Measurements from ENCODE around the gene KLHL41.

The KLHL41 gene

DNA sequence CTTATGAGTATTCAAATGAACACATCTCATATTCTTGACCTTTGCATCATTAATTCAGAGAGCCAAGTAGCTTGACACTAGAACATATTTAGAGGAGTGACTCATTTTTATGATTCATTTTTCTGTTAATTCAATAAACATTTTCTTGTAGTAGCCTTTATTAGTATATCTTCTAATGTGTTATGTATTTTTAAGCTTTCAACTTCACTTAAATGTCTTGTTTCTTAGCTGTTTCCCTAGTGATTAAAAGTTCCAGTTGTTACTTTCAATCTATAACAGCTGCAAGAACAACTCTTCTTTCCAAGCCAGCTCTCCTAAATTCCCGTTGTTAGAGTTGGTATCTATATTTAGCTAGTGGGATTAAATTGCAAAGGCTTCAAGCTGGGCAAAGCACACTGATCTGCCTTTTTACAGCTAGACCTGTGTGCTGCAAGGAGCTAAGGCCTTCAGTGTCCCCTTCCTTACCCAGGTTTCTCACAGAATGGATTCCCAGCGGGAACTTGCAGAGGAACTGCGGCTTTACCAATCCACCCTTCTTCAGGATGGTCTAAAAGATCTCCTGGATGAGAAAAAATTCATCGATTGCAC, at the start of gene KLHL41:
Gene KLHL41 (plus strand): TSS at position 405 of the 588 bp plus-strand sequence. CDS start 77 bp downstream, at position 482.
- DNase-seq, result peak; percentile 23

DNA sequence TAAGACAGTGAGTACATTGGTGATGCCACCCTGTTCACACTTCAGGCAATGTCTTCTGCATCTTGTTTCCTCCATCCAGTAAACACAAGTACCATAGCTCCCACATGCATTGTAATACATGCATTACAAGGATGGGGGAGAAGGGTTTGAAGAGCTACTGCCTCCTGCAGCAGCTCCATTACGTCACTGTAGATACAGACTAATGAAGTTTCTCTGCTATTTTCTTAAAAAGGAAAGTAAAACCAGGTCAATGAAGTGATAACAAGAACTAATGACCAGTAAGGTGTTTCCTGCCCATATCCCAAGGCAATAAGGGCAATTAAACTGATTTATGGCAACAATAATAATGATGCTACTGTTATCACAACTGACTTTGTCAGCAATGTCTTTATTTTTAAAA, 48.4 kb upstream of the KLHL41 start:
- DNase-seq, result no peak

DNA sequence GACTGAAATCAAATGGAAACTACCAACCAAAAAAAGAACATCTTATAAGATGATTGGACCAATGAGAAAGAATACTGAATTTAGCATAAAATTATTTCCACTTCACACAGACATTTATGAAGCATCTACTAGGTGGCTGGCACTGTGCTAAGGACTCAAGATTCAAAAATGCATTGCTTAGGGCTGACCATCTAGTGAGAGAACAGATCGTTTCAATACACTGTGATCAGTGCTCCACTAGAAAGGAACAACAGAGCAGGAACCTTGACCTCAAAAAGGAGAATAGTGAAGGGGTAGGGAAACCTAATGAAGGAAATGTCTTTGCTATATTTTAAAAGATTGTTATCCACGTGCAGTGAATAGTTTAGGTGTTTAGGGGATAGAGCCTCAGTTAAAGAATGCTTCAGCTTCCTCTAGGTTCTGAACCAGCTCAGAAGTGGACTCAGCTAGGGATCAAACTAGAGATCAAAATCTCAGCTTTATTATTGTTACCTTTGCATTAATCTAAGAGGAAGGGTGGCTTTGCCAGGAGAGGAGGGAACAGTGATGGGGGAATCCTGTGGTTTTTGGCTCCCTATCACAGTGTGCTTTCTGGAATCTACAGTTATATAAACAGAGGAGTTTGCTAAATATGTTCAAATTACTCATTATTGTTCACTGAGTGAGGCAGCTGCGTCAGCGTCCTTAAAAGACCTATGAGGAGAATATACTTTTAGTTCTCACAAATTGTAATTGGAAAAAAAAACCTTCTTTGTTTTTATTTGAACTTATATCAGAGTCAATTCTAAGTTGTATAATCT, 46.4 kb upstream of the KLHL41 start:
- DNase-seq, result no peak

DNA sequence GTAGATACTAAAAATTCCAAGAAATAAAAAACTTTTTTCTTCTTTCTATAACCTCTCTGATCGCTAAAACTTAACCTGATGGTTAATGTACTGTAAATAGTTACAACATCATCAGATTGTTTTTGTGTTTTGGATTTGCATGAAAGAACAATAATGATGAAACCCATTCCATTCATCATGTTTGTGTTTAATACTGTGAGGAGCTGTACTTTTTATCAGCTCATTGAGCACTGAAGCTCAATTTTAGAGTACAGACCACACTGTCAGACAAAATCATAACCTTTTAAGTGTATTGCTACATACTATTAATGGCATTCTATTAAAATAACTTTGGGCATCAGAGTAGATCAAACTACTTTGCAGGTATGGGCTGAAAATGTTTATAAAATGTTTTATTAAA, 45.0 kb upstream of the KLHL41 start:
- no peak for DNase-seq

DNA sequence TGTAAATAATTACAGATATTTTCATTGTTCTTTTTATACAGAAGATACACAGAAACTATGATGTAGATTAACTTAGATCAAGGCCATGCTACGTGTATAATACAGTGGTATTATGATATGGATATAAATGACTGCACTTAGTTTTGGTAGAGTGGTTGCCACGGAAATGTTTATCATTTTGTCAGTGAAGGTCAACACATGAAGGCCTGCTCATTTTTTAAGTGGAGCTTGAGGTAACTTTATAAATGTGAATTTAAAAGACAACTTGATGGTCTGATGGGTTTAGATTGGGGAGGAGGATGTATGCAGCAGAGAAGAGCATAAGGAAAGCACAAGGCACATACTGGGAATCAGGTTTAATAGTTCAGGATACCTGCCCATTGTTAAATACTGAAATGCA, 44.6 kb upstream of the KLHL41 start:
- DNase-seq, result no peak

DNA sequence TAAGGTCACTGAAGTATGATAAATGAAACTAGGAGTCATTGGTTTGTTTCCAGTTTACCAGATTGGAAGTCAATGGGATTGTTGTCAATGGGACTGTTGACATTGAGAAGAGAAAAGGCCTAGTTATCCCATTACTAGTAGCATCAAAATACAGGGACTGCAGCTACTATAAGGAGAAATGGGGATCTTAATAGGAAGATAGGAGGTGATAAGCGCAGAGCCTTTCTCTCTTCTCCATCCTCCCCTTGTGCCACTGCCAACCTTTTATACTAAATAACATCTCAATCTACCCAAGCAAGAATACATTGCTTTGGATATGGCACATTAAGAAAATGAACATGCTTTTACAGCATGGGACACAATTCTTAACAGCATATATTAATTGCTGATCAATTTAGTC, 40.7 kb upstream of the KLHL41 start:
- DNase-seq, result no peak

DNA sequence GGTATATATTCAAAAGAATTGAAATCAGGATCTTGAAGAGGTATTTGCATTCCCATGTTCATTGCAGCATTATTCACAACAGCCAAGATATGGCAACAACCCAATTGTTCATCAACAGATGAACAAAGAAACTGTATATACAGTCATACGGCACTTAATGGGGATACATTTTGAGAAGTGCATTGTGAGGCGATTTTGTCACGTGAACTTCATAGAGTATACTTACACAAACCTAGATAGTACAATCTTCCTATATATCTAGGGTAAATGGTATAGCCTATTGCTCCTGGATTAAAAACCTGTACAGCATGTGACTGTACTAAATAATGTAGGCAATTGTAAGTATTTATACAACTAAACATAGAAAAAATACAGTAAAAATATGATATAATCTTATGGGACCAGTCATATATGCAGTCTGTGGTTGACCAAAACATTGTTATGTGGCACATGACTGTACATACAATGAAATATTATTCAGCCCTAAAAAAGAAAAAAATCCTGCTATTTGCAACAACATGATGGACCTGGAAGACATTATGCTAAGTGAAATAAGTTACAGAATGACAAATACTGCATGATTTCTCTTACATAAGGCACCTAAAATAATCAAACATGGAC, 39.4 kb upstream of the KLHL41 start:
- DNase-seq, result no peak

DNA sequence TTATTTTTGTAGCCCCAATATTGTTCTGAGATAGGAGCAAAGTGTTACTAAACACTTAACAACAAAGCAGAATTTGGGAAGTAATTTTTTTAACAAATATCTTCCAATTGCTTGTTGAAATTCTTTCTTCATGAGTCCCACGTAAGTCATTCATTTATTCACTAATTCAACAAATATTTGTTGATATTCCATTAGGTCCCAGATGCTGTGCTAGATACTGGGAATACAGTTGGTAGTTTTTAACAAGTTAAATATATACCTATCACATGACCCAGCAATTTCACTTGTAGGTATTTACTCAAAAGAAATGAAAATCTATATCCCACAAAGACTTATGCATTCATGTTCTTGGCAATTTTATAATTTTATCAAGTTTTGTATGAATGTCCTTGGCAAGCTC, 37.3 kb upstream of the KLHL41 start:
- no peak for DNase-seq

DNA sequence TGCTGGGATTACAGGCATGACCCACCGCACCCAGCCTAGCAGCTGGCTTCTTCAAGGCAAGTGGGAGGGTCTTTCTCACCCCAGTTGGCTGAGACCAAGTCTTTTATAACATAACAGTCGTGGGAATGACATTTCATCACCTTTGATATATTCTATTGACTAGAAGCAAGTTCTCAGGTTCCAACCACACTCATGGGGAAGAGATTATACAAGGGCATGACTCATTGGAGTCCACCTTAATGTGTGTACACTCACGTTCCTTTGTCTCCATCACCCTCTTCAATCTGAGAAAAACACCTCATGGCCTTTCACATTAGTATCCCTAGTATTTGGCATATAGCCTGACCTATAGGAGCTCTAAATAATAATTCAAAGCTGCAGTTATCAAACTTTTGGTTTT, 33.0 kb upstream of the KLHL41 start:
- DNase-seq, result peak; percentile 32

DNA sequence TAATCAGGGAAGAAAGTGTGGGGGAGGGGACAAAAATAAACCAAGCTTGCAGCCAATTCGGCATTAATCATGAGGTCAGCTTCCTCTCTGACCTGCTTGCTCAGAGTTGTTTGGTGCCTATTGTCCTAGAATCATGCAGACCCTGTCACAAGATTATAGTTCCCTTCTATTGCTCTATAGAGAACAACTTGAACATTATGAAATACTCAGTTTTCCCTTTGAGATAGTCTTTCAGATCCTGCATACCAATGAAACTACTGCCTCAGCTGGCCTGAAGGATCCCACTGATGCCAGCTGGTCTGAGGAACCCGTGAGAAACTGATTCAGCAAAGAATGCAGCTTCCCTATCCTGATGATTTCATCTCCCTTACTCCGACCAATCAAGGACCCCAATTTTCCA, 31.2 kb upstream of the KLHL41 start:
- DNase-seq, result no peak

DNA sequence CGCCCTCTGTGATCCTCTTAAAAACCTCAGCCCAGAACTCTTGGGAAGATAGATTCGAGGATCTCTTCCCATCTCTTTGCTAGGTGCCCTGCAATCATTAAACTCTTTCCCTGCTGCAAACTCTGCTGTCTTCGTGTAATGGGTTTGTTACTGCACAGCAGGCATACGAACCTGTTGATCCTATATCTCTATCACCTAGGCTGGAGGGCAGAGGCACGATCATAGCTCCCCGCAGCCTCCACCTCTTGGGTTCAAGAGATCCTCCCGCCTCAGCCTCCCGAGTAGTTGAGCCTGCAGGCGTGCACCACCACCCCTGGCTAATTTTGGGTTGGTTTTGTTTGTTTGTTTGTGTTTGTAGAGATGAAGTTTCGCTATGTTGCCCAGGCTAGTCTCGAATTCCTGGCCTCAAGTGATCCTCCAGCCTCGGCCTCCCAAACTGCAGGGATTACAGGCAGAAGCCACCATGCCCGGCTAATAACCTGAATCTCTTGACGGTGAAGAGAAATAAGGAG, 30.7 kb upstream of the KLHL41 start:
- DNase-seq, result no peak

DNA sequence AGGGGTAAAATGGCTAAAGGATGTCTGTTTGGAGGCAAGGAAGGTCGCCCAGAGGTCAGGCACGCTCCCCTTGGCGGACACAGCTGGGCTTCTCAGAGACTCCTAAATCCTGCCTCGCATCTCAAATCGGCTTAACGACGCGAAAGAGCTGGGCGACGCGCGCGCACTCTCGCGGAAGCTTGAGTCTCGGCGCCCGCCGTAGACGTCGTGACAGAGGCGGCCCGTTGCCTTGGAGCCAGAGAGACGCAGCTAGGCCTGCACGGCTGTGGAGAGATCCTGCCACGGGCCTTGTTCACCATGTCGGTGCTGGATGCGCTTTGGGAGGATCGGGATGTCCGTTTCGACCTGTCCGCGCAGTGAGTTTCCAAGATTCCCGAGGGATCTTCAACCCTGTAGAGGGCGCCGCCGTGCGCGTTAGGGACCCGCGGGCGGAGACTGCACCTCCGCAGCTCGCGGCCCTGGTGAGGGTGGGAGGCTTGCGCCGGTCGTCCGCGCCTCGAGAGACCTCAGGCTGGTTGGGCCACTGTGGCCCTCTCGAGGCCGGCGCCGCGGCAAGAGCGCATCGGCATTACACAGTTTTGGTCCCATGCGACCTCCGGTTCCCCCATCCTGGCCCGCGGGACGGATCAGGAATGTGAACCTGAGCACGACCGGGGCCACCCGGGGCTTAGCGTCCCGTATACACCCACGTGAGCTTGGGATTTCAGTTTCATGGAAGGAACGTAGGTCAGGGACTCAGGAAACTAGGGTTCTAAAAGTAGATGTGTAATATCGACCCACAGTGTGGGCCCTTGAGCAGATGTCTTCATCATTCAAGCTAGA, 30.0 kb upstream of the KLHL41 start, which contains the start of gene BBS5:
Gene BBS5 (plus strand): TSS at position 238 of the 822 bp plus-strand sequence. CDS start 60 bp downstream, at position 298.
- peak; percentile 23 for DNase-seq

DNA sequence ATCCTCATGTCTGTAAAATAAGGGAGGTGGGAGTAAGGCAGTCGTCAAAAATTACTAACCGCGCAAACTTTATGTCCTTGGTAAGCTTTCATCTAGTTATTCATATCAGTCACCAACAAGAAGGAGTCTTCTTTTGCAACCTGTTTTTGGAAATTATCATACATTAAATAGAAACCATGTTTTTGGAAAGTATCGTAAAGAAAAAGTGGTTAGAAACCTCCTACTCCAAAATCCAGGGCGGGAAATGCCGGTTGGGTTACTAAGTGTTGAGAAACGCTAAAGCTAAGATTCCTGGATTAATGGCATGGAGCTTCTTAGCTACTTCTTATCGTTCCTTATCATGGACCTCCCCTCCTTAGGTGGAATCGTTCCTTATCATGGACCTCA, 29.4 kb upstream of the KLHL41 start:
- DNase-seq, result no peak

DNA sequence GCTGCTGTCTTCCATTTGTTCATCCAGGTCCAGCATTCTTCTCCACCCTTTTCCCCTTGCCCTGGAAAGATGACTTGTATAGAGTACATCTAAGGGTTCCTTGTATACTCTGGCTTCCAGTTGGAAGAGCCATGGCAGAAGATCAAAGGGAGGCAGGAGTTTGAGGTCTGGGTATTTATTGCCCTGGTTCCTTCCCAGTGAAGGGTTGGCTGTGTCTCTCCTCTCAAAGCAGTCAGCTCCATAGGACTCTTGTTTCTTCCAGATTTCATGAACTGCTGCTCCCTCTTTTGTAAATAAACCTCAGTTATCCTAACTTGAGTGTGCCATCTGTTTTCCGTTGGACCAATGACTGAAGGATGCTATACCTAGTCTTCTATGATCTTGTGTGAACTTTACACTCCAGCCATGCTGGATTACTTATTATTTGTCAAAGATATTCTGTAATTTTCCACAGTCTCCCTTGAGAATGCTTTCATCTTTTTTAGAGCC, 23.8 kb upstream of the KLHL41 start:
- DNase-seq, result no peak

DNA sequence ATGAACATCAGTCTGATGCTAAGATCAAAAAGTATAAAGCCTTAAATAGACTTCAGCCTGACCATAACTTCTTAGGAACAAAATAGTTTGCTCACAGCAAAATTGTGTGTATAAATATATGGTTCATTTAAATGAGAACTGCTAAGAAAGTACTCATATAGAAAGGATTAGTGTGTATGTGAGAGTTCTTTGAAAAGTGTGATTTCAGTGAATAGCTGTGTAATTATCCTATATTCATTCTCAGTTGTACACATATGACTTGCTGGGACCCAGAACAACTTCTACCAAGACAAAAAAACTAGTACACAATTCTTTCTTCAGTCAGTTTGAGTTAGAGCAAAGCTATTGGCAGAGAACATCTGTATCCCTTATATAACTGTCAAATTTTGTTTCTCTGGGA, 23.0 kb upstream of the KLHL41 start:
- no peak for DNase-seq

DNA sequence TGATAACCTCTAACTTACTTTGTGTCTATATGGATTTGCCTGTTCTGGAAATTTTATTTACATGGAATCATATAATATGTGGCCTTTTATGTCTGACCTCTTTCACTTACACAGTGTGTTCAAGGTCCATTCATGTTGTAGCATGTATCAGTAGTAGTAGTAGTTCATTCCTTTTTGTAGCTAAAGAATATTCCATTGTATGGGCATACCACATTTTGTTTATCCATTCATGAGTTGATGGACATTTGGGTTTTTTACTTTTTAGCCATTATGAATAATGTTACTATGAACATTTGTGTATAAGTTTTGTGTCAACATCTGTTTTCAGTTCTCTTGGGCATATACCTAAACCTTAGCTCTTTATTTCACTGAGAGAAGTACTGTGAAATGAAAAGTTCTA, 18.7 kb upstream of the KLHL41 start:
- no peak for DNase-seq

DNA sequence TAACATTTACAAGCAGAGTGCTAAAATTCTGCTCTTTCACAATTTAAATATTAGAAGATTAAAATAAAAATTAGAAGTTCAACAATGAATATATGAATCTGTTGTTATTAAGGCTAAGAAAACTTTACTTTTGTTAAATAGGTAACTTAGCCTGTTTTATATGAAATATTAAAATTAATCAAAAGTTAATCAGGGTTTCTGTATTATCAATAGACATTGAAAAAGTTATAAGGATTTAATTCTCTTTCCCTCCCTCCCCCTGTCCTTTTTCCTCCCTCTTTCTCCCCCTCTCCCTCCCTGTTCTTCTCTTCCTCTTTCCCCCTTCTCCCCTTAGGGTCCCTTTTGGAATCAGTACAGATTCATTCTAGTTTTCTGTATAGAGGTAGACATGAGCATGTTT, 18.1 kb upstream of the KLHL41 start:
- no peak for DNase-seq

DNA sequence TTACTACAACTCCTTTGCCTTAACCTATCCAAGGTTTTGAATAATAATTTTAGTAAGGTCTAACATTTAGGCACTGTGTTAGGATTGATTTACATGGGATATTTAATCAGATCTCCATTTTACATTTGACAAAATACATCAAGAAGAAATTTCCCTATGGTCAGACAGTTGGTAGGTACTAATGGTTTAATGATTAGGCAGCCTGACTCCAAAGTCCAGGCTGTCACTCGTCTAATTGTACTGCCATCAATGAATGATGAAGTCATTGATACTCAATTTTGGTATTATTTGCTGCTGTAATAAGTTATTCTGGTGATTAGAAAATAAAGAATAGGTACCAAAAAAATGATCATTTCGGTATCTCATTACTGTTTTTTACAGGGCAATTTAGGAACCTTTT, 16.1 kb upstream of the KLHL41 start:
- DNase-seq, result no peak

DNA sequence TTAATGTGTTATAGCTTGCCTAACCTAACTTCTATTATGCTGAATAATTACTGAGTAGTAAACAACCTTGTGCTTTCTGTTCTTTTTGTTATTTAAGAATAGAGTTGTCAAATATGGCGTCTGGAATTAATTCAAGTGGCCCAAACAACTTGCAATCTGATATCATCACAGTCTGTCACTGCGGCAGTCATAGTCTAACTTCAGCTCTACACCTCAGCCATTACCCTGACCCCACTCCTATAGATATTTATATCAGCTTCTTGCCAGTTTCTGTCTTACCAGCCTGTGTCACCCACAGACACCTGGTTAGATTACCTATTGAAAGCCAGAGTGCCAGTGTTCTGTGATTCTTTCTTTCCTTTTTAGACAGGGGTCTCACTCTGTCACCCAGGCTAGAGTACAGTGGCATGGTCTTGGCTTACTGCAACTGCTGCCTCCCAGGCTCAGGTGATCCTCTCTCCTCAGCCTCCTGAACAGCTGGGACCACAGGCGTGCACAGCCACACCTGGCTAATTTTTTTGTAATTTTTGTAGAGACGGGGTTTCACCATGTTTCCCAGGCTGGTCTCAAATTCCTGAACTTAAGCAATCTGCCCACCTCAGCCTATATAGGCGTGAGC, 14.1 kb upstream of the KLHL41 start:
- DNase-seq, result no peak

DNA sequence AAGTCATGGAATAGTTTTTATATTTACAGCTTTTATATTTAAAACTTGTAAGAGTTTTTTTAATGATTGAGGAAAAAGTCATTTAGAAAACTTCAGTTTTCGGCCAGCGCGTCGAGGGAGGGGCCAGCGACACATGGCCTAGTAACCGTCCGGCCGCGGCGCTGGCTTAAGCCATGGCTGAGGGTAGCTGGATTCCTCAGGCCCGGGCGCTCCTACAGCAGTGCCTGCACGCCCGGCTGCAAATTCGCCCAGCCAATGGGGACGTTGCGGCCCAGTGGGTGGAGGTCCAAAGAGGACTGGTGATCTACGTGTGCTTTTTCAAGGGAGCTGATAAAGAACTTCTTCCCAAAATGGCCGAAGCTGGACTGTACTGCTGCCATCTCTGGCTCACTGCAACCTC, 4.9 kb upstream of the KLHL41 start:
- DNase-seq, result no peak

DNA sequence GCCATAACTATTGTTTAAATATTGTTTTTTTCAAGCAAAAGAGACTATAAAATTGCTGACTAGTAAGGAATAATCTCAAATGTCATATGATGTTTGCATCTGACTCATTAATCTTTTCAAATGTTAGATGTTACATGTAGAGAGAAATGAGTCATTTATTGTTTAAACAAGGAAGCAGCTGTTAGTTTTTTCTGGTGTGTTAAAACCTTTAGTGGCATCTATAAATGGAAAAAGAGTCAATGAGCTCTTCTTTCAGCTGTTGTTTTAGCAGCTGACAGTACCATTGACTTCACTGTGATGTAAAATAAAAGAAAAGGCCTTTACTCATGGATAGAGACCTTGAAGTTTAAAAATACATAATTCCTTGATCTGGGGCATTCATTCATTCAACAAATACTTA, 1.8 kb upstream of the KLHL41 start:
- DNase-seq, result peak; percentile 77

DNA sequence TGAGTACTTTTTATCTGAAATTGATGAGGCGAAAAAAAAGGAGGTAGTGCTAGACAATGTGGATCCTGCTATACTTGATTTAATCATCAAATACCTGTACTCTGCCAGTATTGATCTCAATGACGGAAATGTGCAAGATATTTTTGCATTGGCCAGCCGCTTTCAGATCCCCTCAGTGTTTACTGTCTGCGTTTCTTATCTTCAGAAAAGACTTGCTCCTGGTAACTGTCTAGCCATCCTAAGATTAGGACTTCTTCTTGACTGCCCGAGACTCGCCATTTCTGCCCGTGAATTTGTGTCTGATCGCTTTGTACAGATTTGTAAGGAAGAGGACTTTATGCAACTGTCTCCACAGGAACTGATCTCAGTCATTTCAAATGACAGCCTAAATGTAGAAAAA, 453 bp downstream of the KLHL41 start:
- DNase-seq, result no peak

DNA sequence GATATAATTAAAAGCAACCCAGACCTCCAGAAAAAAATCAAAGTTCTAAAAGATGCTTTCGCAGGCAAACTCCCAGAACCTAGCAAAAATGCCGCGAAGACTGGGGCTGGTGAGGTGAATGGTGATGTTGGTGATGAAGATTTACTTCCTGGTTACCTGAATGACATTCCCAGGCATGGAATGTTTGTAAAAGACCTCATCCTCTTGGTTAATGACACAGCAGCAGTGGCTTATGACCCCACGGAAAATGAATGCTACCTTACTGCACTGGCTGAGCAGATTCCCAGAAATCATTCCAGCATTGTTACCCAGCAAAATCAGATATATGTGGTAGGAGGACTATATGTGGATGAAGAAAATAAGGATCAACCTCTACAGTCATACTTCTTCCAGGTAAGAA, 994 bp downstream of the KLHL41 start:
- peak; percentile 22 for DNase-seq
